Thyroid gland (tissue), 4 donors: ENCODE data around the gene GDPD3. TPM values are rescaled to one million over a fixed set of nuclear protein-coding genes. Genes with fewer than 3 reads are reported as not detected.

Experiments used
- DNase-seq, 2 donors: peaks; one replicate each; pipeline ENCODE4 v3.0.0-alpha.2; 2019
- H3K27ac ChIP-seq, 3 donors: fragments of 200-600 bp; sonication (generic); 1 replicate in 2 of 3; 2 replicates in 1 of 3; pipeline ENCODE4 v1.5.1; 2016 to 2019; ENCODE audit warnings: mild to moderate bottlenecking in 1 of 3, moderate library complexity in 1 of 3
- H3K27me3 ChIP-seq: fragments of 200-600 bp; sonication (generic); one replicate; pipeline ENCODE4 v1.5.1; 2019
- H3K36me3 ChIP-seq, 2 donors: fragments of 200-600 bp; sonication (generic); one replicate each; pipeline ENCODE4 v1.5.1; 2016 to 2019
- H3K4me1 ChIP-seq, 2 donors: fragments of 200-600 bp; sonication (generic); one replicate each; pipeline ENCODE4 v1.5.1; 2017 to 2019
- H3K4me3 ChIP-seq, 3 donors: fragments of 200-600 bp; sonication (generic); replicated peaks in 1 of 3; 1 replicate in 2 of 3; 2 replicates in 1 of 3; pipeline ENCODE4 v1.5.1; 2016; ENCODE audit warnings: mild to moderate bottlenecking in 1 of 3
- H3K9me3 ChIP-seq: fragments of 200-600 bp; sonication (generic); one replicate; pipeline ENCODE4 v1.5.1; 2017
- CTCF ChIP-seq, 6 experiments: fragments of 200-600 bp in 3 of 6; fragments of 450-650 bp in 3 of 6; sonication (generic) in 3 of 6; IDR thresholded peaks; one replicate each; pipeline ENCODE4 v1.5.1; 2016 to 2019; ENCODE audit warnings: antibody characterized with exemption in 6 of 6, mild to moderate bottlenecking in 2 of 6, inconsistent platforms in 1 of 6, moderate library complexity in 1 of 6
- POLR2A ChIP-seq, 2 donors: fragments of 450-650 bp; IDR thresholded peaks; one replicate each; pipeline ENCODE4 v1.6.1; 2017; ENCODE audit warnings: antibody characterized with exemption in 2 of 2, mild to moderate bottlenecking in 2 of 2, moderate library complexity in 1 of 2
- WGBS, 2 donors: methylation state at CpG; one replicate each; pipeline ENCODE4 v1.1.5; 2017; 5-methylcytosine and 5-hydroxymethylcytosine counted together
- intact Hi-C: fragments of 100-400 bp; cut with DNase I; formaldehyde crosslinking; loops from one replicate; pipeline ENCODE4 v1.15.1; 2023
- total RNA-seq, 4 donors: library from RNA; depleted of rRNA; stranded (reverse); fragments of >200 nt; gene quantifications; one replicate each; pipeline ENCODE4 v1.2.3, GENCODE V29; 2016

Gene GDPD3
- total RNA-seq, 4 donors from 2014 or later: 0.68 to 1.6 (median 1.2) TPM; not detected in 1

GRCh38 chr16:30078744-30079143, 34.6 kb downstream of the GDPD3 start:
- TF ChIP-seq POLR2A (IDR thresholded peaks at IDR 0.05): no peak
- no peak for TF ChIP-seq CTCF (IDR thresholded peaks at IDR 0.05)
- WGBS, 2 donors: 88 to 91% methylated on average over 6 to 7 of the region's 7 CpGs
- no peaks in the 10 kb centered on the region for H3K27me3 ChIP-seq
- peaks cover 32 to 34% of the 10 kb centered on the region in 2 donors for H3K36me3 ChIP-seq
- no peak overlapping the region for H3K27ac ChIP-seq
- intact Hi-C loops: no loop called here
- DNase-seq: no peak
- no peaks in the 10 kb centered on the region for H3K9me3 ChIP-seq
- peaks cover 12 to 17% of the 10 kb centered on the region in 2 donors for H3K4me1 ChIP-seq
- H3K4me3 ChIP-seq: no peak overlapping the region

GRCh38 chr16:30077656-30078055, 35.7 kb downstream of the GDPD3 start:
- H3K9me3 ChIP-seq: no peaks in the 10 kb centered on the region
- TF ChIP-seq CTCF (IDR thresholded peaks at IDR 0.05): no peak
- no peak for TF ChIP-seq POLR2A (IDR thresholded peaks at IDR 0.05)
- DNase-seq: no peak
- peaks cover 23% of the 10 kb centered on the region in 2 donors for H3K36me3 ChIP-seq
- no peak overlapping the region for H3K4me3 ChIP-seq
- no peaks in the 10 kb centered on the region for H3K27me3 ChIP-seq
- H3K4me1 ChIP-seq: peaks cover 12 to 17% of the 10 kb centered on the region in 2 donors
- 85 to 87% methylated on average over 6 of the region's 6 CpGs for WGBS, 2 donors
- intact Hi-C loops: no loop called here
- no peak overlapping the region for H3K27ac ChIP-seq

- intact Hi-C loops: no loop called here
- Histone ChIP-seq H3K4me3 (peak overlapping the region; percentile 68 to 98 (median 92)), H3K27ac (peak overlapping the region; percentile 77 to 92 (median 88)), H3K27me3 (no peaks in the 10 kb centered on the region), H3K4me1 (peaks cover 12 to 17% of the 10 kb centered on the region in 2 donors), H3K36me3 (peaks cover 20 to 27% of the 10 kb centered on the region in 2 donors), H3K9me3 (no peaks in the 10 kb centered on the region)
- peak in 1 of 2 donors; percentile 32 for DNase-seq
- WGBS, 2 donors: 2 to 3% methylated on average over 14 to 19 of the region's 33 CpGs
- TF ChIP-seq POLR2A (IDR thresholded peaks at IDR 0.05) (no peak), CTCF (IDR thresholded peaks at IDR 0.05) (no peak)
These were observed 37.0 kb downstream of the GDPD3 start for GRCh38 chr16:30076276-30076791.

GRCh38 chr16:30075503-30076275, 37.6 kb downstream of the GDPD3 start, which contains the start of gene PPP4C:
PPP4C (plus strand) TSS chr16:30075994; CDS start chr16:30076378, 384 bp downstream.
- Histone ChIP-seq H3K27ac (peak within 1 kb of the TSS; percentile 77 to 92 (median 88)), H3K9me3 (no peaks in the 10 kb centered on the region), H3K4me1 (peaks cover 12 to 17% of the 10 kb centered on the region in 2 donors), H3K4me3 (peak within 1 kb of the TSS; percentile 68 to 98 (median 92)), H3K36me3 (peaks cover 20 to 27% of the 10 kb centered on the region in 2 donors), H3K27me3 (no peaks in the 10 kb centered on the region)
- TF ChIP-seq POLR2A (IDR thresholded peaks at IDR 0.05): peak; percentile 13 to 79
- no peak for TF ChIP-seq CTCF (IDR thresholded peaks at IDR 0.05)
- WGBS, 2 donors: 2 to 3% methylated on average over 24 to 51 of the region's 67 CpGs
- intact Hi-C loops: no loop called here
- DNase-seq: peak; percentile 92 to 93

- H3K27me3 ChIP-seq: no peaks in the 10 kb centered on the region
- TF ChIP-seq POLR2A (IDR thresholded peaks at IDR 0.05) (no peak), CTCF (IDR thresholded peaks at IDR 0.05) (no peak)
- H3K27ac ChIP-seq: no peak overlapping the region
- intact Hi-C loops: no loop called here
- H3K4me1 ChIP-seq: peaks cover 16 to 33% of the 10 kb centered on the region in 2 donors
- no peak for DNase-seq
- peaks cover 48 to 59% of the 10 kb centered on the region in 2 donors for H3K36me3 ChIP-seq
- H3K9me3 ChIP-seq: no peaks in the 10 kb centered on the region
- no peak overlapping the region for H3K4me3 ChIP-seq
These were observed 42.8 kb downstream of the GDPD3 start for GRCh38 chr16:30070490-30070889.
